Parathyroid adenoma (tissue), 2 donors: Measurements from ENCODE around the gene FAM50A.
A peak's percentile ranks its signal among the peaks of the same experiment; 100 is the strongest.

Experiments
- H2AFZ ChIP-seq: fragments of 300-600 bp; sonication (generic); one replicate; pipeline ENCODE4 v1.7.0; 2017; ENCODE audit warnings: antibody characterized with exemption, mild to moderate bottlenecking
- H3K27ac ChIP-seq: fragments of 300-600 bp; sonication (generic); one replicate; pipeline ENCODE4 v1.7.0; 2017
- H3K27me3 ChIP-seq: fragments of 300-600 bp; sonication (generic); one replicate; pipeline ENCODE4 v1.7.0; 2017; ENCODE audit warnings: low read length; ENCODE audit not compliant: control insufficient read depth, insufficient read depth
- H3K36me3 ChIP-seq: fragments of 300-600 bp; sonication (generic); one replicate; pipeline ENCODE4 v1.7.0; 2017; ENCODE audit warnings: low read length; ENCODE audit not compliant: control insufficient read depth, insufficient read depth
- H3K4me1 ChIP-seq: fragments of 300-600 bp; sonication (generic); one replicate; pipeline ENCODE4 v1.7.0; 2017; ENCODE audit warnings: control low read depth
- H3K4me2 ChIP-seq: fragments of 300-600 bp; sonication (generic); one replicate; pipeline ENCODE4 v1.7.0; 2017; ENCODE audit warnings: low read length
- H3K4me3 ChIP-seq: fragments of 300-600 bp; sonication (generic); one replicate; pipeline ENCODE4 v1.7.0; 2017; ENCODE audit warnings: low read depth, low read length
- H3K79me2 ChIP-seq: fragments of 300-600 bp; sonication (generic); one replicate; pipeline ENCODE4 v1.7.0; 2017; ENCODE audit warnings: control low read depth
- H3K9ac ChIP-seq: fragments of 300-600 bp; sonication (generic); one replicate; pipeline ENCODE4 v1.7.0; 2017; ENCODE audit warnings: mild to moderate bottlenecking
- H3K9me3 ChIP-seq: fragments of 300-600 bp; sonication (generic); one replicate; pipeline ENCODE4 v1.7.0; 2017; ENCODE audit warnings: low read length; ENCODE audit not compliant: control insufficient read depth
- CTCF ChIP-seq: fragments of 300-600 bp; sonication (generic); IDR thresholded peaks from one replicate; pipeline ENCODE4 v1.7.0; 2017; ENCODE audit warnings: antibody characterized with exemption, mild to moderate bottlenecking
- donor health status: primary hyperparathyroidism.

The FAM50A gene

GRCh38 chrX:154404625-154405192, 39.2 kb upstream of the FAM50A start:
- Histone ChIP-seq H2AFZ (no peak overlapping the region), H3K4me3 (no peak overlapping the region), H3K9ac (no peak overlapping the region), H3K79me2 (no peaks in the 10 kb centered on the region), H3K4me1 (no peaks in the 10 kb centered on the region), H3K36me3 (no peaks in the 10 kb centered on the region), H3K27me3 (no peaks in the 10 kb centered on the region), H3K4me2 (no peak overlapping the region), H3K9me3 (no peaks in the 10 kb centered on the region), H3K27ac (no peak overlapping the region)
- no peak for TF ChIP-seq CTCF

GRCh38 chrX:154408659-154409221, 35.2 kb upstream of the FAM50A start:
- Histone ChIP-seq H3K9ac (no peak overlapping the region), H3K4me3 (no peak overlapping the region), H2AFZ (peak overlapping the region; percentile 90), H3K9me3 (no peaks in the 10 kb centered on the region), H3K27me3 (no peaks in the 10 kb centered on the region), H3K4me1 (peaks cover 2% of the 10 kb centered on the region), H3K27ac (peak overlapping the region; percentile 68), H3K36me3 (no peaks in the 10 kb centered on the region), H3K79me2 (no peaks in the 10 kb centered on the region), H3K4me2 (peak overlapping the region; percentile 12)
- TF ChIP-seq CTCF: no peak

GRCh38 chrX:154409222-154409871, 34.6 kb upstream of the FAM50A start, which contains the start of gene DNASE1L1:
DNASE1L1 (minus strand) TSS chrX:154409254; CDS start chrX:154405568, 3,686 bp downstream.
- no peaks in the 10 kb centered on the region for H3K27me3 ChIP-seq
- no peaks in the 10 kb centered on the region for H3K36me3 ChIP-seq
- H3K79me2 ChIP-seq: no peaks in the 10 kb centered on the region
- no peak within 1 kb of the TSS for H3K4me3 ChIP-seq
- TF ChIP-seq CTCF: no peak
- peak within 1 kb of the TSS; percentile 12 for H3K4me2 ChIP-seq
- peaks cover 2% of the 10 kb centered on the region for H3K4me1 ChIP-seq
- no peak within 1 kb of the TSS for H3K9ac ChIP-seq
- no peaks in the 10 kb centered on the region for H3K9me3 ChIP-seq
- peak within 1 kb of the TSS; percentile 68 for H3K27ac ChIP-seq
- peak within 1 kb of the TSS; percentile 90 for H2AFZ ChIP-seq

DNA sequence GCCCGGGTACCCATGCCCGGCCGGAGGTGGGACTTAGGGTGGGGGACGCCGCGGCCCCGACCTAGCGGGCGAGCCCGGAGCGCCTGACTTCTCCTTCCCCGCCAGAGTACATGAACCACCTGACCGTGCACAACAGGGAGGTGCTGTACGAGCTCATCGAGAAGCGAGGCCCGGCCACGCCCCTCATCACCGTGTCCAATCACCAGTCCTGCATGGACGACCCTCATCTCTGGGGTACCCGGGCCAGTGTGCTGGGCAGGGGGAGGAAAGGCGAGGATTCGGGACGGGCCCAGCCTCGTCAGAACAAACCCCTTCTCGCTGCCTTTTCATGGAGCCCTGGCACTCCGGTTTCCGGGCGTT, 32.0 kb upstream of the FAM50A start:
- peak overlapping the region; percentile 85 for H3K27ac ChIP-seq
- H3K4me2 ChIP-seq: peak overlapping the region; percentile 54
- H3K4me1 ChIP-seq: peaks cover 2% of the 10 kb centered on the region
- H3K27me3 ChIP-seq: no peaks in the 10 kb centered on the region
- no peaks in the 10 kb centered on the region for H3K36me3 ChIP-seq
- H3K9ac ChIP-seq: peak overlapping the region; percentile 67
- no peaks in the 10 kb centered on the region for H3K9me3 ChIP-seq
- no peaks in the 10 kb centered on the region for H3K79me2 ChIP-seq
- no peak for TF ChIP-seq CTCF
- peak overlapping the region; percentile 89 for H2AFZ ChIP-seq
- H3K4me3 ChIP-seq: peak overlapping the region; percentile 68
